ENCODE data around the gene MCM3. TPM values are rescaled to one million over a fixed set of nuclear protein-coding genes. Genes with fewer than 3 reads are reported as not detected.

The MCM3 gene
- total and polyA plus RNA-seq, 2 of the 4 experiments (the other 2 are of a cell fraction), result 54.6 to 66.5 TPM

DNA sequence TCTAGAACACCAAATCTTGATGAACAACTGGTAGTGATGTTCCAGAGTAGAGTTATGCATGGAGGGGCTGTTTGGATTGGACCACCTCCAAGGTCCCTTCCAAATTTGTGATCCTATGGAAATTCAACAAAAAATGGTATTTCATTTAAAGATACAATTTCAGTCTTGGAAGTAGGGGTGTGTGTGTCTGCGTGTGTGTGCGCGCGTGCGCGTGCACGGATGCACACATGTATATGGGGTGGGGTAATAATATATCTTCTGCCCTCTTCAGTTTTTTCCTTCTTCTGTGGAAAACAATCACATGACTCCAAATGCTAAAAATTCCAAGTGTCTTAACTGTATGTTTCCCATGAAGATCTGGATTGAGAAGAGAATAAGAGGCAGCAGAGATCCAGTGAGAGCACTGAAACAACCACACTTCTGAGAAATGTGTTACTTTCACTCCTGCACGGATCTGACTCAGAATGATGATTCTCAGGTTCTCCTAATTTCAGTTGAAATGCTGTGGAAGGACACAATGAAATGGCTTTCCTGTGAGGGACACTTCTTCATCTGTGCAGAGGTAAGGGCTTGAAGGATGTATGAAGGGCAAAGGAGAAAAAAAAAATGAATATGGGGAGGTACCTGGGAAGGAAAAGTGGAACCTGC, 29.7 kb downstream of the MCM3 start:
- no TSS peak for BruUV-seq (replicated peaks)
- no peak overlapping the region for H4K5ac ChIP-seq (ENCODE audit: low read depth, low read length)
- DNase-seq (no peak), ATAC-seq (ENCODE audit: low read depth) (no peak)
- no peaks in the 10 kb centered on the region for H3K36me3 ChIP-seq (ENCODE audit: control insufficient read depth, insufficient read depth, low read length)
- no peak for TF ChIP-seq RFX5 (IDR thresholded peaks at IDR 0.05; ENCODE audit: low read depth, low read length)
- no peak for TF ChIP-seq USF2 (IDR thresholded peaks at IDR 0.05; ENCODE audit: low read depth, low read length)
- no peak overlapping the region for H2AK5ac ChIP-seq (ENCODE audit: low read depth, low read length)
- no peak overlapping the region for H4K91ac ChIP-seq (ENCODE audit: insufficient read depth, low read depth, low read length)
- intact Hi-C loops (cut with micrococcal nuclease), result no loop called here
- no peak overlapping the region for H3K4me2 ChIP-seq (ENCODE audit: low read depth, low read length)
- H3K9me3 ChIP-seq (ENCODE audit: control insufficient read depth, insufficient read depth, low read length), result no peaks in the 10 kb centered on the region; the same call in 1 of the 2 replicates
- peaks cover 3% of the 10 kb centered on the region; the same call in 1 of the 2 replicates for H3K4me1 ChIP-seq (ENCODE audit: control insufficient read depth, insufficient read depth, low read length)
- no peak overlapping the region for H2AFZ ChIP-seq (replicated peaks; ENCODE audit: low read length, poor library complexity)
- H3K14ac ChIP-seq (replicated peaks; ENCODE audit: low read depth, low read length), result no peak overlapping the region
- no peaks in the 10 kb centered on the region for H4K20me1 ChIP-seq (ENCODE audit: insufficient read depth, low read length)
- no peaks in the 10 kb centered on the region for H3K9me1 ChIP-seq (ENCODE audit: insufficient read depth, low read length)
- H2BK15ac ChIP-seq (ENCODE audit: low read depth, low read length), result no peak overlapping the region
- in situ Hi-C loops (cut with MboI; ENCODE audit: low sequenced_read_pairs), result no loop called here
- no peak overlapping the region for H3K27ac ChIP-seq (ENCODE audit: insufficient read depth, low read length)
- ChIA-PET POLR2A (ENCODE audit: unreplicated experiment) (no interaction called here), CTCF (no interaction called here)
- H2AK9ac ChIP-seq (replicated peaks; ENCODE audit: low read depth, low read length, poor library complexity), result no peak overlapping the region
- H3K9ac ChIP-seq (ENCODE audit: low read depth, low read length), result no peak overlapping the region
- no peak overlapping the region for H3K56ac ChIP-seq (ENCODE audit: extremely low read depth, insufficient read depth, low read length)
- H3K27me3 ChIP-seq (ENCODE audit: control insufficient read depth, insufficient read depth, low read length), result peaks cover 23% of the 10 kb centered on the region
- dilution Hi-C loops (cut with HindIII; ENCODE audit: low sequenced_read_pairs, unreplicated experiment), result no loop called here
- no peak overlapping the region for H2BK120ac ChIP-seq (ENCODE audit: low read depth, low read length)
- no peak overlapping the region for H3K4me3 ChIP-seq (ENCODE audit: insufficient read depth, low read depth, low read length)
- H4K8ac ChIP-seq (ENCODE audit: low read depth in 2 of 2, low read length in 2 of 2), result no peak overlapping the region
- H3K4ac ChIP-seq (ENCODE audit: low read depth, low read length), result no peak overlapping the region
- H3K79me1 ChIP-seq (ENCODE audit: low read depth in 1 of 2, low read length in 2 of 2), result no peaks in the 10 kb centered on the region
- H2BK5ac ChIP-seq (ENCODE audit: low read depth, low read length, poor library complexity, severe bottlenecking), result no peak overlapping the region
- H2BK20ac ChIP-seq (ENCODE audit: low read depth, low read length), result no peak overlapping the region
- no peak overlapping the region for H3K18ac ChIP-seq (ENCODE audit: low read depth, low read length)
- H3K23ac ChIP-seq (ENCODE audit: low read depth, low read length), result no peak overlapping the region
- WGBS, 2 experiments (ENCODE audit: extremely low coverage in 2 of 2, insufficient read length in 1 of 2), result no CpG with 5 or more reads among the region's 8 CpGs

All from IMR-90 (cell line).